LNCaP clone FGC (cell line): ENCODE results near the gene TP73.

Source experiments
- DNase-seq: peaks from one replicate; pipeline ENCODE4 v3.0.0-alpha.2; 2011; ENCODE audit warnings: low read depth
- H3K4me3 ChIP-seq: 2 replicates; pipeline ENCODE4 v1.5.1; 2011; ENCODE audit warnings: mild to moderate bottlenecking, low read depth, low read length, control low read depth
- CTCF ChIP-seq: IDR thresholded peaks from 2 replicates; pipeline ENCODE4 v1.5.1; 2012; ENCODE audit warnings: mild to moderate bottlenecking; ENCODE audit not compliant: control insufficient read depth, insufficient read depth; ENCODE audit errors: extremely low read depth

Gene TP73

GRCh38 chr1:3641816-3642215, 10.5 kb upstream of the TP73 start:
- no peak overlapping the region for H3K4me3 ChIP-seq
- TF ChIP-seq CTCF, result no peak
- no peak for DNase-seq

- H3K4me3 ChIP-seq, result no peak overlapping the region
- TF ChIP-seq CTCF, result no peak
- no peak for DNase-seq
These were observed 9.2 kb upstream of the TP73 start for GRCh38 chr1:3642919-3643675.

- no peak overlapping the region for H3K4me3 ChIP-seq
- no peak for TF ChIP-seq CTCF
- no peak for DNase-seq
These were observed 8.0 kb upstream of the TP73 start for GRCh38 chr1:3644273-3644672.

GRCh38 chr1:3645247-3645646, 7.1 kb upstream of the TP73 start:
- H3K4me3 ChIP-seq, result no peak overlapping the region
- DNase-seq, result no peak
- TF ChIP-seq CTCF, result no peak

- no peak overlapping the region for H3K4me3 ChIP-seq
- DNase-seq, result no peak
- TF ChIP-seq CTCF, result no peak
These were observed 6.5 kb upstream of the TP73 start for GRCh38 chr1:3645666-3646355.

GRCh38 chr1:3646596-3646995, 5.7 kb upstream of the TP73 start:
- no peak for DNase-seq
- H3K4me3 ChIP-seq, result no peak overlapping the region
- TF ChIP-seq CTCF, result no peak
